Jurkat, Clone E6-1 (cell line): Measurements from ENCODE around the gene PXYLP1.
"Not testable (repeated sequence)": the region's sequence is repeated elsewhere in the genome, so short reads cannot be mapped to it uniquely, and the experiment has no call there.

Source experiments
- DNase-seq: peaks from one replicate; pipeline ENCODE4 v3.0.0-alpha.2; 2011; ENCODE audit warnings: low read depth, low spot score
- H3K4me3 ChIP-seq: 2 replicates; pipeline ENCODE4 v1.5.1; 2011; ENCODE audit warnings: mild to moderate bottlenecking, low read length, control low read depth, moderate library complexity

The PXYLP1 gene

DNA sequence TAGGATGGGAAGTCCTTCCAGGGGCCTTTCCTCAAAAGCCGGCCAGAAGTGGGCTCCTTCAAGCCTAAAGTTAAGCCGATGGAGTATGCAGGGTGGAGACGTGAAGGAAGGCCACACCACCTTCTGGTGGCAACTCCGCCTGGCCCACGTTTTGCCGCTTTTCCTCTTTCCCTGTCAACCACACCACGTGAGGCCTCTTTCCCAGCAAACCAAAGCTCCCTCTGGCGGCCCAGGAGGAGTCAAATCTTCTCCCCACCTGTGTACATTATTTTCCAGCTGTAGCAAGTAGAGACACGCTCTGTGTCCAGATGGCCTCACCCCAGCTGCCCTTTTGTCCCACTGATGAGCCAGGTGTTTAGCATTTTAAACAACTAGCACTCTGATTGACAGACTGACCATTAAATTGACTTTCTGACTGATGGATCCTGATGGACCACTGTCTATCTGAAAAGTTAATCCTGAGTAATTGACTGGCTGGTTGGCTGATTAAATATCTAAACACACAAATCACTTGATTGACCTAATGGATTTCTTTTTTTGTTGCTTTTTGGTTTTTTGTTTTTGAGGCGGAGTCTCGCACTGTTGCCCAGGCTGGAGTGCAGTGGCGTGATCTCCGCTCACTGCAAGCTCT lies 77.1 kb downstream of the PXYLP1 start:
- no peak overlapping the region for H3K4me3 ChIP-seq
- no peak for DNase-seq

DNA sequence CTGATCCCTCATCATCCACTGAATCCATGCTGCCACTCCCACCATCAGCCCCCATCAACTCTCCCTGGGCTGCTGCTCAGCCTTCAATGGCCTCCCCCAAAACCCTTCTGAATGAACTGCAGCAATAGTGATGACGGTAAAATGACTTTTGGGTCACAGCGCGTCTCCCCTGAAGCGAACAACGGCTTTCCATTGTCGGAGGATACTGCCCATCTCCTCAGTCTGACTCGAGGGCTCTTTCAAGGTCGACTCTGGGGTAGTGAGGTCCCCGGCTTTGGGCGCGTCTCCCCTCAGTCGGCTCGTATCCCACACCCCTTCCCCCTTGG lies 79.5 kb downstream of the PXYLP1 start:
- peak overlapping the region; percentile 84 for H3K4me3 ChIP-seq
- no peak for DNase-seq

DNA sequence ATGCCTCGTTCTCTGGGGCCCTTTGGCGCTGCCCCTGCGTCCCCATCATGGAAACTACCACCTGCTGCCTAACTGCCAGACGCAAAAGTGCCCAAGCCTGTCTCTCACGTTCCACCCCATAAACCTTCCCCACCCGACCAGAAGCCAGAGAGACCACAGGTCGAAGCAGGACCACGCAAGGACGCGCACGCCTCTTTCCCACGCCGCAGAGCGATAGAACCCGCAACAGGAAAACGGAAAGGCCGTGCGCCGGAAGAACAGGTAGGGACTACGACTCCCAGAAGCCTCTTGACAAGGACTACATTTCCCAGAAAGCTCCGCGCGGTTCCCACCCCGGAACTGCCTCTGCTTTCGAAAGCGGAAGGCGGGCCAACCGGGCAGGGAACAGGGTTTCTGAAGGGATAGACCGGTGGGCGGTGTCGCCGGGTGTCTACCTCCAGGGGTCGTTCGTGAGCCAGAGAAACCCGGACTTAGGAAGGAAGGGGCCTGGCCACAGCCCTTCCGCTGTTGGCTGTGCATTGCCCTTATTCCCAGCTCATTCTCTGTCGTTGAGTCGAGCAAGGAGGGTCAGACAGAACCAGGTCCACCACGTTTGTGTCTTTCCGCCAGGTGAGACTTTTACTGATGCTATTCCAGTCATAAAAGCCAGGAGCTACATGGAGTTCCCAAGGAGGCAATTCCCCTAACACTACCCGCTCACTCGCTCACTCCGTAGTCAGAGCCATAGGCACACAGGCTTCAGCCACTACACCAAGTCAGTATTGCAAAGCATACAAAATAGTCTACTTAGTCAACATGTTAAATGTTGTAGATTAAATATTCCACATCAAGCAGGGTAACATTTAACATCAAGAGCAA lies 80.1 kb downstream of the PXYLP1 start:
- peak overlapping the region; percentile 84 for H3K4me3 ChIP-seq
- peak; percentile 98 for DNase-seq

DNA sequence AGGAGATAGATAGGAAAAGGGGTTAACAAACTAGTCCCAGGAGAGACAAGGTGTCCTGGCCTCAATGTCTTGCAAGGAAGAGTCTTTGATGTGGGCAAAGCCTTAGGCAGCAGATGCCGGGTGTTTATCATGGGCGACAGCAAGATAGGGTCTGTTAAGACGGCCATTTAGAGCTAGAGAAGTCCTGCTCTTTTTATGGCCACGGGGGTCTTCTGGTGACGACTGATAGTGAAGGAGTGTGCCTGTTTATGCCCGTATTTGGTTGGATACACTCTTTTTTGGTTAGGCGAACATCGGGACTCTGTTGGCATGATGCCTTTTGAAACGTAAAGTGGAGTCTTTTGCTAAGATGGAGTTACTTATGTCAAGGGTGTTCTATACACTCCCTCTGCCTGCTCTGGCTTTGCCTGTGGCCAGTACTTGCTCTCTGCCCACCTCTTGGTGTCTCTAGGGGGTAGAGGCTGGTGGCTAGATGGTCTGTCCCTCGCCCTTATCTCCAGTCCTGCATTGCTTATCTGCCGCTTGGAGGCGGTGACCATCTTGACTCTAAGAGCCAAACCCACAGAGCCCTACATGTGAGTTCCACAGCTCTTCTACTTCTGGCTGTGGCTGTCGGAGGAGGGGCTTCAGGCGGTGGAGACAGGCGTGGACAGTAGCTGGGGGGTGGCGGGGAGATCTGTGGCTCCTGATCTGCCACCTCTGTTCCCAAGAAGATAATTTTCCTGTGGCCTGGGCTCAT lies 80.9 kb downstream of the PXYLP1 start:
- peak overlapping the region; percentile 84 for H3K4me3 ChIP-seq
- no peak for DNase-seq

DNA sequence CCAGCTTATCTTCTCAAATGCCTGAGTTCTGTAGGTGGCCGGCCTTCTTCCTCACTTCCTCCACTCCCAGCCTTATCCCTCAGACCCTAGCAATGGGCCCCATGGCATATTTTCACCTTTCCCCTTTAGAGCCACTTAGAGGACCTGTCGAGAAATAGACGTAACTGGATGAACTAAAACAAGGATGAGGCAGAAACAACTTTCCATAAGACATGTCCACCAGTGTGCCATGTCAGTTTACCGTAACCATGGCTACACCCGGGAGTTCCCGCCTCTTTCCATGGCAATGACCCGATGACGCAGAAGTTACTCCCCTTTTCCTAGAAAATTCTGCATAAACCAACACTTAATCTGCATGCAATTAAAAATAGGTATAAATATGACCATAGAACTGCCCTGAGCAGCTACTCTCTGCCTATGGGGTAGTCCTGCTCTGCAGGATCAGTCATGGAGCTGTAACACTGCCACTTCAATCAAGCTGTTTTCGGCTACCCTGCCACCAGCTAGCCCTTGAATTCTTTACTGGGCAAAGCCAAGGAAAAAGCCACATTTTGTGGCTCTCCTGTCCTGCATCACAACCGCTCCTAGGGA lies 81.6 kb downstream of the PXYLP1 start:
- DNase-seq: no peak
- H3K4me3 ChIP-seq: no peak overlapping the region

DNA sequence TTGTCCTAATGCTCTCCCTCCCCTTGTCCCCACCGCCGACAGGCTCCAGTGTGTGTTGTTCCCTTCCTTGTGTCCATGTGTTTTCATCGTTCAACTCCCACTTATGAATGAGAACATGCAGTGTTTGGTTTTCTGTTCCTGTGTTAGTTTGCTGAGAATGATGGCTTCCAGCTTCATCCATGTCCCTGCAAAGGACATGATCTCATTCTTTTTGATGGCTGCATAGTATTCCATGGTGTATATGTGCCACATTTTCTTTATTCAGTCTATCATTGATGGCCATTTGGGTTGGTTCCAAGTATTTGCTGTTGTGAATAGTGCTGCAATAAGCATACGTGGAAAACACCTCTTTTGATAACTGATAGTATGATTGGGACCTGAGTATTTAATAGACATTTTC lies 82.8 kb downstream of the PXYLP1 start:
- DNase-seq, H3K4me3 ChIP-seq: not testable (repeated sequence)

DNA sequence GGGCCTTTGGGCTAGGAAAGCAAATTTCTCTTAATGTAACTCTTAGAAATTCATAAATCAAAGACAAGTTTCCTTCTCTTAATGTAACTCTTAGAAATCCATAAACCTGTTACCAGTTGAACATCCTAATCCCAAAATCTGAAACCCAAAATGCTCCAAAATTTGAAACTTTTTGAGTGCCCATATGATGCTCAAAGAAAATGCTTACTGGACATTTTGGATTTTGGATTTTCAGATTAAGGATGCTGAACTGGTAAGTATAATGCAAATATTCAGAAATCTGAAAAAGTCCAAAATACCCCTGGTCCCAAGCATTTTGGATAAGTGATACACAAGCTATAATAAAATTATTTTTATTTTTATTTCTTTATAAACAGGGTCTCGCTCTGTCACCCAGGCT lies 85.2 kb downstream of the PXYLP1 start:
- no peak overlapping the region for H3K4me3 ChIP-seq
- no peak for DNase-seq

DNA sequence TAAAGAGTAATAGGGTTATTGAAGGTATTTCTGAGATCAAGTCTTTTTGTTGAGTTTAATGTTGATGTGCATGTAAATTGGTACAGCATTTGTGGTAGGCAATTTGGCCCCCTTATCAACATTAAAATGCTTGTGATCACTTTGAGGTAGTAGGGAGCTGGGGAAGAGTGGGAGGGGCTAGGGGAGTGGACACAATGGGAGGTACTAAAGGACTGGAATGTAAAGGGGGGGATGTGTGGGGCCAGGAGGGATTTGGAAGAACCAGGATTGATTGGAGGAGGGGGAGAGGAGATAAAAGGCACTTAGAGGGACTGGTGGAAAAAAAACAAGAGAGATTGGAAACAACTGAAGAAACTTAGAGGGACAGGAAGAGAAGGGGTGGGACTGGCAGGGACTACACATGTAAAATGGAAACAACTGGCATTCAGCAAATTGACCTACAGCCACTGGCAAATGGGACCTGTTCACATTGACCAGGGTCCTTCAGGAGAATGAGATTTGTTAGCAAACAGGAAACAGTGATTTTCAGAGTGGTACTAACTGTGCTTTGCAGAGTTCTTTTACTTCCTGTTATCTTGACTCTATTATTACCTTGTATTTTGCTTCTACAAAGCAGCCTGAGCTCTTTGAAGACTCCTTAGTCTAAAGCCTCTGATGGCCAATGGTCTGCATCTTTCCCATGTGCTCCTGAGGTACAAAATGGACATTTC lies 88.9 kb downstream of the PXYLP1 start:
- no peak for DNase-seq
- no peak overlapping the region for H3K4me3 ChIP-seq

DNA sequence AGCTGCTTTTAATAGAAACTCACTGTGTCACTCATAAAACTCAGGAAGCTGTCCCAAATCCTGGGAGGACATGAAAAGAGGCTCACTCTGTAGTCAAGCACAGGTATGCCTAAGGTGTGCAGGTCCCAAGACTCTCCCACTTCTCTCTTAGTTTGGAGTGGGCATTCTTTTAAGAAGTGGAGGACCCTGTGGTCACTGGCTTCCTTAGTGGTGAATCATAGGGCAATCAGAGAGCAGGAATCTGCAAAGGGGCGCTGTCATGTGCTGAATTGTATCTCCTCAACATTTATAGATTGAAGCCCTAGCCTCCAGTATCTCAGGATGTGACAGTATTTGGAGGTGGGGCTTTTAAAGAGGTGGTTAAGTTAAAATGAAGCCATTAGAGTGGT lies 89.5 kb downstream of the PXYLP1 start:
- H3K4me3 ChIP-seq: no peak overlapping the region
- DNase-seq: no peak

DNA sequence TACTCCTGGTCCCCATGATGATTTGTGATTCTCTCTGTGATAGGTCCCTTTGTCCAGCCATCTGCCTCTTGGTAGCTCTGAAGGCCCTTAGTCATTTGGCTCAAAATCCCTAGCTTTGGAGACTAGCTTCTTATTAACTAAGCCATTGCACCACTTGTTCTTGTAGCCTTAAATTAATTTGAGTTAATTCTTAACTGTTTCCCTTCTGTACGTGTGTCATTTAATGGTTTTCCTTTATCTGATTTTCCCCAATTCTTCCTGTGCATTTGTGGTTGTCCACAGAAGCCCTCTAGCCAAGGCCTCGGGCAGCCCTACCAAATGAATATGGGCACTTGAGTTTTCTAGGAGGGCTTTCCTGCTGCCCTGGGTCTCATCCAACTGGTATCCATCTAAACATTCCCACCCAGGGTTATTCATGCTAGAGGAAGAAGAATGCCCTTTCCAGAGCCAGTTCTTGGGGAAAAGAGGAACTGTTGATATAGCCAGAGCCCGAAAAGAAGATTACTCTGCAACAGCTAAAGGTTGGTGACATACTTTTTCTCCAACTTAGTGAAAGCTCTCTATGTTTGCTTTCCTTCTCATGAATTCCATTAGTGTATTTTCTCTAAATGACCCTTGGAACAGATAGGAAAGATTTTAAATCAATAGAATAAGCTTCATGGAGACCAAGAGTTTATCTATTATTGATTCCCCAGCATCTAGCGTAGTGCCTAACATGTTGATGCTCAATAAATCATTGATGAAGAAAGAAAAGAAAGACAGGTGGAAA lies 92.5 kb downstream of the PXYLP1 start:
- no peak overlapping the region for H3K4me3 ChIP-seq
- DNase-seq: no peak

DNA sequence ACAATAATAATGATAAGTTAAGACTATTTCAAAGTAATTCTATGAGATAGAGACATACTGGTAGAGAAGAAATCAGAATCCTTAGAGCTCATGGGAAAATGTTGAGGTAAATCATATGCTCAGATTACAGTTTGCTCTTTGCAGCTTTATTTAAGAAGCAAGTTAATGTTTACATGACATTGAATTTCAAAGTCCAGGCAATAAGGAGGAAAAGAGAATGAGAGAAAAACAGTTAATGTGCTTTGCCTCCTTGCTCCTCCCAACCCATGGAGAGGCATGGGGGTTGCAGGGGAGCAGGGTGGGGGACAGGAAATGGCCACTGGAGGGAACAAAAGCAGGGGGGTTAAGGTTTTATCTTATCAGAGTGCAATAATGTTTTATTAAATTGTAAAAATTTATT lies 94.5 kb downstream of the PXYLP1 start:
- no peak for DNase-seq
- no peak overlapping the region for H3K4me3 ChIP-seq

DNA sequence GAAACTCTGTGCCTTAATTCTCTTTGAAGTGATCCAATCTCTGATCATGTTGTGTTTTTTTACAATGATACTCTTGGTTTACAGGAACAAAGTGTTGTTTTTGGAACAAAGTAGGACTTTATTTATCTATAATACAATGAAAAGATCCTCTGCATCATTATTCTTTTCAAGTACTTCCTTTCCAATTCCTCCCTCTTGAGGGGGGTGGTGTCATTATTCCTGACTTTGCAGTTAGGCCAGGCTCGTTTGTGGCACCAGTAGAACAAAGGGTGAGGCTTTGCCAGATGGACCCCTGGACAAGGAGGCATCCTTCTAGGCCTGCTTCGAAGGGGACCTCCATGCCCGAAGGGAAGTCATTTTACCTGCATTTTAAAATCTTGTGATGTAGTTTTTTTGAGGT lies 95.0 kb downstream of the PXYLP1 start:
- no peak for DNase-seq
- no peak overlapping the region for H3K4me3 ChIP-seq

DNA sequence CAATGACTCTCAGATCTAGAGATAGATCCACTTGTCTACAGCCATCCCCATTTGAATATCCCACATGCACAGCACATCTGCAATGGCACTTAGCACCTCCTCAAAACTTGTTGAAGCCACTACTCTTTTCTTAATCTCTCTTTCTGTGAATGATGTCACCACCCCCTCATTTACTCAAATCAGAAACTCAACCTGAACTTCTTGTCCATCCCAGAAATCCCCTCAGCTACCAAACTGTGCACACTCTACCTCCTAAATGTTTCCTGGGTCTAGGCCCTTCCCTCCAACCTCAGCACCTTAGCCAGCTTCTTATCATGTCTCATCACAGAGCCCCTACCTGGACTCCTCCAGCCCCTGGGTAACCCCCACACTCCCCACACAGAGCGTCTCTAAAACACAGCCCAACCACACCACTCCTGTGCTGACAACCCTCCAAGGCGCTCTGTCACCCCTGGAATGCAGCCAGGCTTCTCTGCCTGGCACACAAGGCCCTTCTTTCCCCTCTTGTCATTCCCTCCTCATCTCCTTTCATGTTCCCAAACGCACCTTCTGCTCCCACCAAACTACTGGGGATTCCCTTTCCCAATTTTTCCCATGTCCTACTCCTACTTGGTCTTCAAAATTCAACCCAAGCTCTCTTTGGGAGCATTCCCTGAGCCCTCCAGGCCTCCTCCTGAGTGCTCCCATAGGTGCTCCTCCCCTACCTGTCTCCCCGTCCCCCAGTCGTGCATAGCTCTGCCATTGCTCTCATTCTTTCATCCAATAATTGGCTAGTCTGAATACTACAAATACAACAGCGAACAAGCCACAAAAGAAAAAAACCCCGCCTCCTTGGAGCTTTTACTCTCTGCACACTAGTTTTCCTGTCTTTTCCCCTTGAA lies 96.9 kb downstream of the PXYLP1 start:
- H3K4me3 ChIP-seq: no peak overlapping the region
- no peak for DNase-seq

DNA sequence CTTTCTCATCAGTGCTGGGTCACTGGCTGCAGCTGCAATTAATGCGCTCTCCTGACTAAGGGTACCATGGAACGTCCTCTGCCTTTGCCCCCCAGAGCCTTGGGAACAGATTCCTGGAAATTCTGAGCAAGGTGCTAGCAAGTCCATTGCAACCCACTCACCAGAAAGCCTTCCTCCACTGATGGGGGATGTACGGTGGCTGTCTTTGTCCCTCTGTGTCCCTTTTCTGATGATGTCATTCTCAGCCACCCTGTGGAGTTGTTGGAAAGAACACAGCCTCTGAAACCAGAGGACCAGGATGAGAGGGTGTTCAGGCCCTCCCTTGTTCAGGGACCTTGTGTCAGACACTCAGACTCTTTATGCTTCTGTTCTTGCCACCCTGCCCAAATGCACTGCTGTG lies 98.6 kb downstream of the PXYLP1 start:
- DNase-seq: no peak
- no peak overlapping the region for H3K4me3 ChIP-seq

DNA sequence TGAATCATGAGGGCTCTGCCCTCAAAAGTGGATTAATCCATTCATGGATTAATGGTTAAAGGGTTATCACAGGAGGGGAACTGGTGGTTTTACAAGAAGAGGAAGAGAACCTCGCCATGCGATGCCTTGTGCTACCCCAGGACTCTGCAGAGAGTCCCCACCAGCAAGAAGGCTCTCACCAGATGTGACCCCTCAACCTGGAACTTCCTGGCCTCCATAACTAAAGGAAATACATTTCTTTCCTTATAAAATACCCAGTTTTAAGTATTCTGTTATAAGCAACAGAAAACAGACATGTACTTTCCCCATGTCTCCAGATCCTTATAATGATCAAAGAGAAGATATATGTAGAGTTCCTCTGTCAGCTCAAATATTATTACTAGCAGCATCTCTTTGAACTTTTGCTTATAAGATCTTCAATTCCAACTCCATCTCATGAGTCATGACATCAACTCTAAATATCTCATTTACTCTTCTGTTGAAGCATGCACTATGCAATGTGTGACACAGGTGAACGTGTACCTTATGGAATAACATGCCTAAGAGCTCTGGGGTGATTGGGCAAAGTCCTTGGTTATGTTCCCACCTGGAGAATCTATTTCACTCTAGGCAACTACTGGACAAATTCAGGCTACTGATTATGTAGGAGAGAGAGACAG lies 99.2 kb downstream of the PXYLP1 start:
- H3K4me3 ChIP-seq: no peak overlapping the region
- no peak for DNase-seq

DNA sequence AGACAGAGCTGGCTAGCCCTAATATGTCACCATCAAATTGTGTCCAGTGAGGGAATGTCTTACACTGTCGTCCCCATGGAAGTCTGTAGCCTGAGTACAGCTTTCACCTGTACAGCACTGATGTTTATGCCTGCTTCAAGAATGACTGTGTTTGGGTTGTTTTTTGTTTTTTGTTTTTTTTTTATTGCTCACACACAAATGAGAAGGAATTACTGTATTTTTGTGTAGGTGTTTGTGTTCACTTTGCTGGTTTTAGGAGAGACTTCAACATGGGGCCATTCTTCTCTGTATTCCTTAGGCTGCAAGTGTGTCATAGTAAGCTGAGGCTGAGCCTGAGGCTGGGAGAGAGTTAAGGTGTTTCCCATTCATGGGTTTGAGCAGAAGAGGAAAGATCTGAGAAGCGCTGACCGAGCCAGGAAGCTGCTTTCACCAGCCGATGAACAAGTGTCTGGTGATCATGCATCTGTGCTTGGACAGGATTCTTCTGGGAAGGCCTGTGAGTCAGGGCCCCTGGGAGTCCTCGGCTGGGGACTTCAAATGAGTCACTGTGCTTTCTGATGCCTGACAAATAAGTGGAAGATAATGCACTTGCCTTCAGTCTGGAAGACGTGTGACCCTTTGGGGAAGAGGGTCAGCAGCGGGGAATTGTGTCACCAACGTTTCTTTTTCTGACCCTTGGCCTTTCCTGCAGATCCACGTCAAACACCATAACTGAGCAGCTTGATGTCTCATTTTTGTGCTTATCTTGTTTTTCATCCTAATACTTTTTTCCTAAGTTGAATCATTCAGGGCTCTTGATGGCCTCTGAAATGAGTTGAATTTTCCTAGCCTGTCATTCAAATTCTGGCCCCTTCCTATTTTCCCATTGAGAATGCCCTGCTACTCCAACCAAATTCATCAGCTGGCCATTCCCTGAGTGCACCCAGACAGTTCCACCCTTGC lies 100.0 kb downstream of the PXYLP1 start:
- DNase-seq: no peak
- no peak overlapping the region for H3K4me3 ChIP-seq
